ENCODE measurements around the gene THADA. TPM values are rescaled to one million over a fixed set of nuclear protein-coding genes. Genes with fewer than 3 reads are reported as not detected.

The THADA gene
- total and polyA plus RNA-seq, 2 donors, result 11.8 to 20.6 TPM

DNA sequence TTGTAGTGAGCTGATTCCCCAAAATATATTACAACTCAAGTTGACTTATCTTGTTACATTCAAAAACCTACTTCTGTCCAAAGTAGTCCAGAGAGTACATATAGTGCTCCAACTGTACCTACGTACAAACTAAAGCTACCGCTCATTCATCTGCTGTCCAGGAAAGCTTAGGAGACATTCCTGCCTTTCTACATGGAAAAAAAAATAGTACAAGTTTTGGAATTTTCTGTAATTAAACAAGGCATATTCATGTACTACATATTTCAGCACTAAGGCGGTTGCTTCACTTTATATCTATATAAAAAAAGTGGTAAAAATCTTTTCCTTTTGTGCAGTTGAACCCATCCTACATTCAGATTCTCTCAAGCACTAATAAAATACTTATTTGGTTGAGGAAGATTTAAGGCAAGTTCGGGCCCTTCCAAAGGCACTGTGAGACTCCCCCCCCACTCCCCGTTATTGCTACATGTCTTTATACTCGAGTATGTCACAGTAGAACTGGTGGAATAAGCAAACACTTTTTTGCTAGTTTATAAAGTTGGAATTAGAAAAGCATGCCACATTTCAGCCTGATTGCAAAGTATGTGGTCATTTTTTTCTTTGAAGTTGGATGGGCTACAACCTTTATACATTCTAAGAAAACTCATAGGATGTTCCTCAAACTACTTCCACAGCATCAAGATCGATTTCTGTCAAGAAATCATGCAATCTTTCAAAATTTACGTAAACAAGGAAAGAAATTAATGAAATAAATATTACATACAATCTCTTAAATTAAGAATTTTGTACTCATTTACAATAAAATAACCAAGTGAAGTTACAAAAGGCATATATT, 373.1 kb downstream of the THADA start:
- peak overlapping the region; percentile 80 to 96 for H3K4me3 ChIP-seq (ENCODE audit: low read length in 2 of 2)
- peak in 2 of 9 donors; percentile 56 to 73 for DNase-seq (ENCODE audit: low read depth in 6 of 9, low spot score in 9 of 9)
- H3K4me1 ChIP-seq (ENCODE audit: control insufficient read depth in 2 of 2, insufficient read depth in 2 of 2, low read length in 2 of 2), result peaks cover 17 to 46% of the 10 kb centered on the region in 2 donors
- WGBS, result 3% methylated on average over 8 of the region's 8 CpGs
- H3K27me3 ChIP-seq (ENCODE audit: control insufficient read depth in 2 of 2, insufficient read depth in 1 of 2, low read length in 1 of 2), result no peaks in the 10 kb centered on the region
- H3K27ac ChIP-seq (ENCODE audit: low read depth in 1 of 2, low read length in 1 of 2), result peak overlapping the region; percentile 99 to 100
- H3K9me3 ChIP-seq (ENCODE audit: control insufficient read depth in 2 of 2, insufficient read depth in 1 of 2, low read length in 1 of 2), result peaks cover 0 to 11% of the 10 kb centered on the region in 2 donors
- H3K36me3 ChIP-seq (ENCODE audit: control insufficient read depth in 2 of 2, insufficient read depth in 2 of 2, low read length in 1 of 2), result peaks cover 48 to 51% of the 10 kb centered on the region in 2 donors

GRCh38 chr2:43221763-43222474, 373.9 kb downstream of the THADA start:
- Histone ChIP-seq H3K27ac (ENCODE audit: low read depth in 1 of 2, low read length in 1 of 2) (peak overlapping the region; percentile 99 to 100), H3K4me3 (ENCODE audit: low read length in 2 of 2) (peak overlapping the region; percentile 80 to 96), H3K36me3 (ENCODE audit: control insufficient read depth in 2 of 2, insufficient read depth in 2 of 2, low read length in 1 of 2) (peaks cover 48 to 50% of the 10 kb centered on the region in 2 donors), H3K4me1 (ENCODE audit: control insufficient read depth in 2 of 2, insufficient read depth in 2 of 2, low read length in 2 of 2) (peaks cover 19 to 48% of the 10 kb centered on the region in 2 donors), H3K27me3 (ENCODE audit: control insufficient read depth in 2 of 2, insufficient read depth in 1 of 2, low read length in 1 of 2) (no peaks in the 10 kb centered on the region), H3K9me3 (ENCODE audit: control insufficient read depth in 2 of 2, insufficient read depth in 1 of 2, low read length in 1 of 2) (peaks cover 0 to 8% of the 10 kb centered on the region in 2 donors)
- DNase-seq (ENCODE audit: low read depth in 6 of 9, low spot score in 9 of 9), result peak in 6 of 9 donors; percentile 61 to 90 (median 74)
- under 1% methylated on average over 8 of the region's 8 CpGs for WGBS

DNA sequence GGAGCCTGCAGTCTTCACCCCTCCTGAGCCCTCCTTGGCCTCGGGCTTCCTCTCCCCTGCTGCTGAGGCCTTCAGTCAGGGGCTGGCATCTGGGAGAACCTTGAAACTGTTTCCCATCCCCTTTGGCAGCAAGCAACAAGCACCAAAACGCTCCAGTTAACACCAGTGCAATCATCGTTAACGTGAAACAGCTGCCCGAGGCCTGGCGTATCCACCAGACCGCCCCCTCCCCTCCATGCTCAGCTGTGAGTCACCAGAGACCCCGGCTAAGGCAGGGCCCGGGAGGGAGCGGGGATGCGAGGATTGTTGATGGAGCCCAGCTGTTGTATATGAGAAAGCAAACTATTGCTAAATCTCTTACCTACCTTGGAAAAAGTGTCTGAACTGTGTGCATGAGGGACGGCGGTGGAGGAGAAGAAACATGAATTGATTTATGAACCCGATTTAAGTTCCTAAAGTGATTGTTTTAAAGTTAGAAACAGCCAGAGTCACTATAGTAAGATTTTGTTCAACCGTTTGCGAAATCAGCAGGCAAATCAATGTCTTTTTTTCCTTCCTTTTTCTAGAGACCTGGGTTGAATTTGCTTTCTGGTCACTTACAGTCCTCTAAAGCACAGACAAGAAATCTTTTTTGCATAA, 374.6 kb downstream of the THADA start:
- Histone ChIP-seq H3K4me3 (ENCODE audit: low read length in 2 of 2) (peak overlapping the region; percentile 80 to 96), H3K36me3 (ENCODE audit: control insufficient read depth in 2 of 2, insufficient read depth in 2 of 2, low read length in 1 of 2) (peaks cover 48 to 50% of the 10 kb centered on the region in 2 donors), H3K4me1 (ENCODE audit: control insufficient read depth in 2 of 2, insufficient read depth in 2 of 2, low read length in 2 of 2) (peaks cover 19 to 48% of the 10 kb centered on the region in 2 donors), H3K27ac (ENCODE audit: low read depth in 1 of 2, low read length in 1 of 2) (peak overlapping the region; percentile 99 to 100), H3K27me3 (ENCODE audit: control insufficient read depth in 2 of 2, insufficient read depth in 1 of 2, low read length in 1 of 2) (no peaks in the 10 kb centered on the region), H3K9me3 (ENCODE audit: control insufficient read depth in 2 of 2, insufficient read depth in 1 of 2, low read length in 1 of 2) (peaks cover 0 to 8% of the 10 kb centered on the region in 2 donors)
- 2% methylated on average over 16 of the region's 16 CpGs for WGBS
- peak in 1 of 9 donors; percentile 71 for DNase-seq (ENCODE audit: low read depth in 6 of 9, low spot score in 9 of 9)

GRCh38 chr2:43220760-43221123, 375.1 kb downstream of the THADA start:
- Histone ChIP-seq H3K9me3 (ENCODE audit: control insufficient read depth in 2 of 2, insufficient read depth in 1 of 2, low read length in 1 of 2) (peaks cover 0 to 5% of the 10 kb centered on the region in 2 donors), H3K27me3 (ENCODE audit: control insufficient read depth in 2 of 2, insufficient read depth in 1 of 2, low read length in 1 of 2) (no peaks in the 10 kb centered on the region), H3K27ac (ENCODE audit: low read depth in 1 of 2, low read length in 1 of 2) (peak overlapping the region; percentile 99 to 100), H3K4me1 (ENCODE audit: control insufficient read depth in 2 of 2, insufficient read depth in 2 of 2, low read length in 2 of 2) (peaks cover 19 to 48% of the 10 kb centered on the region in 2 donors), H3K4me3 (ENCODE audit: low read length in 2 of 2) (peak overlapping the region; percentile 80 to 96), H3K36me3 (ENCODE audit: control insufficient read depth in 2 of 2, insufficient read depth in 2 of 2, low read length in 1 of 2) (peaks cover 45 to 48% of the 10 kb centered on the region in 2 donors)
- no peak for DNase-seq (ENCODE audit: low read depth in 6 of 9, low spot score in 9 of 9)
- 3% methylated on average over 5 of the region's 5 CpGs for WGBS

GRCh38 chr2:43220229-43220751, 375.5 kb downstream of the THADA start:
- Histone ChIP-seq H3K27ac (ENCODE audit: low read depth in 1 of 2, low read length in 1 of 2) (peak overlapping the region; percentile 99 to 100), H3K4me1 (ENCODE audit: control insufficient read depth in 2 of 2, insufficient read depth in 2 of 2, low read length in 2 of 2) (peaks cover 19 to 48% of the 10 kb centered on the region in 2 donors), H3K4me3 (ENCODE audit: low read length in 2 of 2) (peak overlapping the region; percentile 80 to 96), H3K27me3 (ENCODE audit: control insufficient read depth in 2 of 2, insufficient read depth in 1 of 2, low read length in 1 of 2) (no peaks in the 10 kb centered on the region), H3K9me3 (ENCODE audit: control insufficient read depth in 2 of 2, insufficient read depth in 1 of 2, low read length in 1 of 2) (peaks cover 0 to 4% of the 10 kb centered on the region in 2 donors), H3K36me3 (ENCODE audit: control insufficient read depth in 2 of 2, insufficient read depth in 2 of 2, low read length in 1 of 2) (peaks cover 41 to 44% of the 10 kb centered on the region in 2 donors)
- DNase-seq (ENCODE audit: low read depth in 6 of 9, low spot score in 9 of 9), result no peak
- WGBS, result 1% methylated on average over 10 of the region's 10 CpGs

GRCh38 chr2:43219383-43220228, 376.2 kb downstream of the THADA start:
- H3K27ac ChIP-seq (ENCODE audit: low read depth in 1 of 2, low read length in 1 of 2), result peak overlapping the region; percentile 99 to 100
- H3K4me3 ChIP-seq (ENCODE audit: low read length in 2 of 2), result peak overlapping the region; percentile 80 to 96
- H3K27me3 ChIP-seq (ENCODE audit: control insufficient read depth in 2 of 2, insufficient read depth in 1 of 2, low read length in 1 of 2), result no peaks in the 10 kb centered on the region
- peak in 7 of 9 donors; percentile 79 to 96 (median 86) for DNase-seq (ENCODE audit: low read depth in 6 of 9, low spot score in 9 of 9)
- no peaks in the 10 kb centered on the region for H3K9me3 ChIP-seq (ENCODE audit: control insufficient read depth in 2 of 2, insufficient read depth in 1 of 2, low read length in 1 of 2)
- peaks cover 19 to 48% of the 10 kb centered on the region in 2 donors for H3K4me1 ChIP-seq (ENCODE audit: control insufficient read depth in 2 of 2, insufficient read depth in 2 of 2, low read length in 2 of 2)
- H3K36me3 ChIP-seq (ENCODE audit: control insufficient read depth in 2 of 2, insufficient read depth in 2 of 2, low read length in 1 of 2), result peaks cover 34 to 38% of the 10 kb centered on the region in 2 donors
- under 1% methylated on average over 35 of the region's 35 CpGs for WGBS

DNA sequence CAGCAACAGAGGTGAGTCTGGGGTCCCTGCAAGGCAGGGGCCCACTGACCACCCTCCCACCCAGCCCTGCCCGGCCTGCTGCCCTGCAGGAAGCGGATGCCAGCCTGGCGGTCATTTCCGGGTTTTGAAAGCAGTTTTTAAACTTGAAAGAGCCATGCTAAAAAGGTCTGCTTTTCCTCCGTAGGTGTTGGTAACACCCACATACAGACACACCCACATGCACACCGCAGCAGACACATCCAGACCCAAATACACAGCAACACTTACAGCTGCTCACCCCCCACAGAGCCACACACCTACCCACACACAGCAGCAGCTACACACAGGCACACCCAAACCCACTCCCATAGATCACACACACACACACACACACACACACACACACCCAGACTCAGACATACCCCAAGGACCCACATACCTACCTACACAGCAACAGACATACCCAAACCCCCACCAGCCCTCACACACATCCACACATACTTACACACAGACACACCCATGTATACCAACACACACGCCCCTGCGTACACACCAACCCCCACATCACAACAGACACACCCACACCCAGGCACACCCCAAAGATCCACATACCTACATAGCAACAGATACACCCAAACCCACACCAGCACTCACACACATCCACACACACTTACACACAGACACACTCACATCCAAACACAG, 377.0 kb downstream of the THADA start:
- DNase-seq (ENCODE audit: low read depth in 6 of 9, low spot score in 9 of 9), result peak in 7 of 9 donors; percentile 76 to 93 (median 84)
- H3K9me3 ChIP-seq (ENCODE audit: control insufficient read depth in 2 of 2, insufficient read depth in 1 of 2, low read length in 1 of 2), result no peaks in the 10 kb centered on the region
- no peaks in the 10 kb centered on the region for H3K27me3 ChIP-seq (ENCODE audit: control insufficient read depth in 2 of 2, insufficient read depth in 1 of 2, low read length in 1 of 2)
- H3K4me3 ChIP-seq (ENCODE audit: low read length in 2 of 2), result peak overlapping the region; percentile 80 to 96
- peak overlapping the region; percentile 99 to 100 for H3K27ac ChIP-seq (ENCODE audit: low read depth in 1 of 2, low read length in 1 of 2)
- WGBS, result 6% methylated on average over 8 of the region's 8 CpGs
- H3K36me3 ChIP-seq (ENCODE audit: control insufficient read depth in 2 of 2, insufficient read depth in 2 of 2, low read length in 1 of 2), result peaks cover 29 to 31% of the 10 kb centered on the region in 2 donors
- H3K4me1 ChIP-seq (ENCODE audit: control insufficient read depth in 2 of 2, insufficient read depth in 2 of 2, low read length in 2 of 2), result peaks cover 19 to 52% of the 10 kb centered on the region in 2 donors
